Tibial nerve (tissue), 4 donors: ENCODE results near the gene RCAN1.
A peak's percentile ranks its signal among the peaks of the same experiment; 100 is the strongest.

ENCODE experiments used
- EP300 ChIP-seq, 2 donors: sonication (generic); formaldehyde crosslinking; IDR thresholded peaks; one replicate each; pipeline ENCODE4 v1.6.1; 2017; ENCODE audit warnings: antibody characterized with exemption in 2 of 2, mild to moderate bottlenecking in 1 of 2
- POLR2A ChIP-seq, 2 donors: fragments of 450-650 bp; IDR thresholded peaks; one replicate each; pipeline ENCODE4 v1.6.1; 2017; ENCODE audit warnings: antibody characterized with exemption in 2 of 2, mild to moderate bottlenecking in 2 of 2, moderate library complexity in 2 of 2
- TF ChIP-seq, protein P1 (sequence below), 5 experiments: fragments of 200-600 bp in 3 of 5; fragments of 450-650 bp in 2 of 5; sonication (generic) in 3 of 5; IDR thresholded peaks; one replicate each; pipeline ENCODE4 v1.5.1; 2016 to 2019; ENCODE audit warnings: antibody characterized with exemption in 5 of 5, mild to moderate bottlenecking in 3 of 5, moderate library complexity in 2 of 5

GRCh38 chr21:34592120-34592955, 22.6 kb downstream of the RCAN1 start:
- TF ChIP-seq POLR2A (IDR thresholded peaks at IDR 0.05) (no peak), EP300 (IDR thresholded peaks at IDR 0.05) (peak in 1 of 2 donors; percentile 22)
- TF ChIP-seq, protein P1, sequence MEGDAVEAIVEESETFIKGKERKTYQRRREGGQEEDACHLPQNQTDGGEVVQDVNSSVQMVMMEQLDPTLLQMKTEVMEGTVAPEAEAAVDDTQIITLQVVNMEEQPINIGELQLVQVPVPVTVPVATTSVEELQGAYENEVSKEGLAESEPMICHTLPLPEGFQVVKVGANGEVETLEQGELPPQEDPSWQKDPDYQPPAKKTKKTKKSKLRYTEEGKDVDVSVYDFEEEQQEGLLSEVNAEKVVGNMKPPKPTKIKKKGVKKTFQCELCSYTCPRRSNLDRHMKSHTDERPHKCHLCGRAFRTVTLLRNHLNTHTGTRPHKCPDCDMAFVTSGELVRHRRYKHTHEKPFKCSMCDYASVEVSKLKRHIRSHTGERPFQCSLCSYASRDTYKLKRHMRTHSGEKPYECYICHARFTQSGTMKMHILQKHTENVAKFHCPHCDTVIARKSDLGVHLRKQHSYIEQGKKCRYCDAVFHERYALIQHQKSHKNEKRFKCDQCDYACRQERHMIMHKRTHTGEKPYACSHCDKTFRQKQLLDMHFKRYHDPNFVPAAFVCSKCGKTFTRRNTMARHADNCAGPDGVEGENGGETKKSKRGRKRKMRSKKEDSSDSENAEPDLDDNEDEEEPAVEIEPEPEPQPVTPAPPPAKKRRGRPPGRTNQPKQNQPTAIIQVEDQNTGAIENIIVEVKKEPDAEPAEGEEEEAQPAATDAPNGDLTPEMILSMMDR (IDR thresholded peaks at IDR 0.05): no peak
